Transverse colon (tissue), 4 donors: ENCODE results near the gene TRPC6. TPM values are rescaled to one million over a fixed set of nuclear protein-coding genes. Genes with fewer than 3 reads are reported as not detected.

Experiments used
- DNase-seq: peaks from one replicate; pipeline ENCODE4 v3.0.0-alpha.2; 2019
- H3K27ac ChIP-seq, 4 donors: fragments of 200-600 bp; sonication (generic); 2 replicates each; pipeline ENCODE4 v1.5.1; 2016 to 2018; ENCODE audit warnings: inconsistent platforms in 4 of 4
- H3K27me3 ChIP-seq: fragments of 200-600 bp; sonication (generic); 2 replicates; pipeline ENCODE4 v1.5.1; 2017; ENCODE audit warnings: inconsistent platforms
- H3K36me3 ChIP-seq, 4 donors: fragments of 200-600 bp; sonication (generic); 2 replicates each; pipeline ENCODE4 v1.5.1; 2017 to 2019; ENCODE audit warnings: inconsistent platforms in 4 of 4
- H3K4me1 ChIP-seq, 4 donors: fragments of 200-600 bp; sonication (generic); 2 replicates each; pipeline ENCODE4 v1.5.1; 2017 to 2020; ENCODE audit warnings: inconsistent platforms in 4 of 4
- H3K4me3 ChIP-seq, 4 donors: fragments of 200-600 bp; sonication (generic); 1 replicate in 1 of 4; 2 replicates in 3 of 4; pipeline versions ENCODE4 v1.5.1 to v1.6.1; 2017 to 2019; ENCODE audit warnings: inconsistent platforms in 4 of 4
- H3K9me3 ChIP-seq, 2 donors: fragments of 200-600 bp; sonication (generic); 2 replicates each; pipeline ENCODE4 v1.5.1; 2017 to 2019; ENCODE audit warnings: inconsistent platforms in 2 of 2
- EP300 ChIP-seq: sonication (generic); formaldehyde crosslinking; IDR thresholded peaks from one replicate; pipeline ENCODE4 v1.6.1; 2017; ENCODE audit warnings: antibody characterized with exemption, low read depth
- POLR2A ChIP-seq: fragments of 450-650 bp; IDR thresholded peaks from one replicate; pipeline ENCODE4 v1.6.1; 2016; ENCODE audit warnings: antibody characterized with exemption, mild to moderate bottlenecking, moderate library complexity
- POLR2AphosphoS5 ChIP-seq, 3 donors: sonication (generic); formaldehyde crosslinking; IDR thresholded peaks; one replicate each; pipeline ENCODE4 v1.6.1; 2016; ENCODE audit warnings: antibody characterized with exemption in 3 of 3
- WGBS, 2 donors: methylation state at CpG; one replicate each; pipeline ENCODE4 v1.1.5; 2018; ENCODE audit warnings: low coverage in 1 of 2; 5-methylcytosine and 5-hydroxymethylcytosine counted together
- in situ Hi-C, 4 donors: fragments of 200-750 bp; cut with MboI; loops; one replicate each; pipeline versions ENCODE4 v1.15.0 to v1.15.1; 2017; ENCODE audit warnings: low sequenced_read_pairs in 3 of 4, low pct_ligation_motif_present in 1 of 4, low pct_unique_long_range_greater_than_20kb in 1 of 4
- intact Hi-C: fragments of 100-400 bp; cut with DNase I; formaldehyde crosslinking; loops from one replicate; pipeline ENCODE4 v1.15.1; 2023; ENCODE audit warnings: low total_unique reads
- total RNA-seq, 4 donors: library from RNA; depleted of rRNA; stranded (reverse); fragments of >200 nt; gene quantifications; one replicate each; pipeline ENCODE4 v1.1.0, GENCODE V29; 2016
- TF ChIP-seq, protein P1 (sequence below), 5 experiments: fragments of 200-600 bp in 3 of 5; fragments of 450-650 bp in 2 of 5; sonication (generic) in 3 of 5; IDR thresholded peaks; 1 replicate in 2 of 5; 2 replicates in 3 of 5; pipeline ENCODE4 v1.5.1; 2016 to 2017; ENCODE audit warnings: antibody characterized with exemption in 5 of 5, inconsistent platforms in 3 of 5, mild to moderate bottlenecking in 2 of 5, moderate library complexity in 1 of 5

TRPC6 gene
- total RNA-seq, 4 donors from 2014 or later: 1.4 to 15.9 (median 3.1) TPM; not detected in 1

- in situ Hi-C loops (no loop called here), intact Hi-C loops (no loop called here)
- H3K4me1 ChIP-seq: peaks cover 0 to 9% (median 2%) of the 10 kb centered on the region in 4 donors
- H3K4me3 ChIP-seq: no peak overlapping the region
- TF ChIP-seq EP300: no peak
- TF ChIP-seq, protein P1, sequence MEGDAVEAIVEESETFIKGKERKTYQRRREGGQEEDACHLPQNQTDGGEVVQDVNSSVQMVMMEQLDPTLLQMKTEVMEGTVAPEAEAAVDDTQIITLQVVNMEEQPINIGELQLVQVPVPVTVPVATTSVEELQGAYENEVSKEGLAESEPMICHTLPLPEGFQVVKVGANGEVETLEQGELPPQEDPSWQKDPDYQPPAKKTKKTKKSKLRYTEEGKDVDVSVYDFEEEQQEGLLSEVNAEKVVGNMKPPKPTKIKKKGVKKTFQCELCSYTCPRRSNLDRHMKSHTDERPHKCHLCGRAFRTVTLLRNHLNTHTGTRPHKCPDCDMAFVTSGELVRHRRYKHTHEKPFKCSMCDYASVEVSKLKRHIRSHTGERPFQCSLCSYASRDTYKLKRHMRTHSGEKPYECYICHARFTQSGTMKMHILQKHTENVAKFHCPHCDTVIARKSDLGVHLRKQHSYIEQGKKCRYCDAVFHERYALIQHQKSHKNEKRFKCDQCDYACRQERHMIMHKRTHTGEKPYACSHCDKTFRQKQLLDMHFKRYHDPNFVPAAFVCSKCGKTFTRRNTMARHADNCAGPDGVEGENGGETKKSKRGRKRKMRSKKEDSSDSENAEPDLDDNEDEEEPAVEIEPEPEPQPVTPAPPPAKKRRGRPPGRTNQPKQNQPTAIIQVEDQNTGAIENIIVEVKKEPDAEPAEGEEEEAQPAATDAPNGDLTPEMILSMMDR (IDR thresholded peaks at IDR 0.05): no peak
- no peak for TF ChIP-seq POLR2AphosphoS5 (IDR thresholded peaks at IDR 0.05)
- no peak for TF ChIP-seq POLR2A
- H3K27ac ChIP-seq: no peak overlapping the region
- H3K27me3 ChIP-seq: no peaks in the 10 kb centered on the region
- DNase-seq: no peak
- H3K9me3 ChIP-seq: no peaks in the 10 kb centered on the region
- H3K36me3 ChIP-seq: no peaks in the 10 kb centered on the region
- 75 to 76% methylated on average over 4 of the region's 4 CpGs for WGBS, 2 donors
Measured at GRCh38 chr11:101555366-101555765, 28.4 kb downstream of the TRPC6 start.

DNA sequence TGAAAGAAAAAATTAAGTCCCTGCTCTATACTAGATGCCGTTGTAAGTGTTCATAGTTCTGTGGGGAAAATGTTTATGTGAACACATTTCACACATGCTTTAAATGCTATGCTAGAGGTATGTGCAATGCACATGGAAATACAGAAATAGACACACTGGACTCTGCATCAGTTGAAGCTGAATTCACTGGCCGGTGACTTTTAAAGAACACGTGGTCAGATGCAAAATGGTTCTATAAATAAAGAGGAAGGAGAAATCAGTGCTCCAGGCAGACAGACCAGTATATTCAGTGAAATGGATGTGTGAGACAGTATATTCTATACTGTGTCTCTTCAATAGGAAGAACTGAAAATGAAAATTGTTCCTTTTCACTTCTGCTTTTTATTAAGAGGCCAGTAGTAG lies 29.9 kb downstream of the TRPC6 start:
- no peak overlapping the region for H3K27ac ChIP-seq
- H3K9me3 ChIP-seq: no peaks in the 10 kb centered on the region
- no peaks in the 10 kb centered on the region for H3K27me3 ChIP-seq
- intact Hi-C loops: no loop called here
- H3K4me1 ChIP-seq: peaks cover 0 to 9% (median 2%) of the 10 kb centered on the region in 4 donors
- in situ Hi-C loops: no loop called here
- WGBS, 2 donors: 49 to 58% methylated on average over 3 of the region's 3 CpGs
- TF ChIP-seq POLR2A (no peak), POLR2AphosphoS5 (IDR thresholded peaks at IDR 0.05) (no peak), EP300 (no peak)
- TF ChIP-seq, protein P1 (IDR thresholded peaks at IDR 0.05): no peak
- H3K4me3 ChIP-seq: no peak overlapping the region
- no peaks in the 10 kb centered on the region for H3K36me3 ChIP-seq
- no peak for DNase-seq

GRCh38 chr11:101552888-101553287 lies 30.9 kb downstream of the TRPC6 start:
- H3K4me1 ChIP-seq: peaks cover 0 to 9% (median 2%) of the 10 kb centered on the region in 4 donors
- H3K4me3 ChIP-seq: no peak overlapping the region
- WGBS, 2 donors: 43 to 44% methylated on average over 2 of the region's 2 CpGs

GRCh38 chr11:101528541-101528940 lies 55.3 kb downstream of the TRPC6 start:
- H3K36me3 ChIP-seq: no peaks in the 10 kb centered on the region
- DNase-seq: no peak
- no peak overlapping the region for H3K27ac ChIP-seq
- TF ChIP-seq, protein P1 (IDR thresholded peaks at IDR 0.05): no peak
- TF ChIP-seq POLR2A: no peak
- no peak for TF ChIP-seq POLR2AphosphoS5 (IDR thresholded peaks at IDR 0.05)
- TF ChIP-seq EP300: no peak
- H3K4me1 ChIP-seq: no peaks in the 10 kb centered on the region
- H3K27me3 ChIP-seq: no peaks in the 10 kb centered on the region
- intact Hi-C loops: no loop called here
- 87 to 89% methylated on average over 2 of the region's 2 CpGs for WGBS, 2 donors
- no peak overlapping the region for H3K4me3 ChIP-seq
- in situ Hi-C loops: no loop called here
- no peaks in the 10 kb centered on the region for H3K9me3 ChIP-seq

More at GRCh38 chr11:101552888-101553287, 30.9 kb downstream of the TRPC6 start:
- intact Hi-C loops: no loop called here
- Histone ChIP-seq H3K9me3 (no peaks in the 10 kb centered on the region), H3K27me3 (no peaks in the 10 kb centered on the region), H3K36me3 (no peaks in the 10 kb centered on the region), H3K27ac (no peak overlapping the region)
- DNase-seq: no peak
- TF ChIP-seq POLR2A (no peak), EP300 (no peak)
- TF ChIP-seq, protein P1 (IDR thresholded peaks at IDR 0.05): no peak
- in situ Hi-C loops: no loop called here
